ENCODE measurements around the gene SHOC2. TPM values are rescaled to one million over a fixed set of nuclear protein-coding genes. Genes with fewer than 3 reads are reported as not detected.
"Not testable (repeated sequence)": the region's sequence is repeated elsewhere in the genome, so short reads cannot be mapped to it uniquely, and the experiment has no call there.

SHOC2 gene
- total RNA-seq, 1 donor from 2014 or later: 106 TPM

- Mint-ChIP-seq H3K9me3 (no peaks in the 10 kb centered on the region), H3K36me3 (ENCODE audit: low read depth) (peaks cover 33% of the 10 kb centered on the region), H3K27ac (no peak overlapping the region), H3K4me3 (no peak overlapping the region), H3K4me1 (peaks cover 5% of the 10 kb centered on the region), H3K27me3 (no peaks in the 10 kb centered on the region)
- ChIA-PET POLR2A (interaction anchor here (1.3 to 1.8 kb wide), 3 partner anchors 8 to 37 kb away, joined by 3 to 6 read pairs (median 5); partner anchors contain the start of gene BBIP1), CTCF (interaction anchor here (1.0 kb wide), 2 partner anchors 16 to 164 kb away, joined by 3 read pairs; no protein-coding TSS in a partner anchor)
- no peak for ATAC-seq (ENCODE audit: low read depth)
- intact Hi-C loops (cut with micrococcal nuclease): no loop called here
- DNase-seq: no peak
- no peak for TF ChIP-seq CTCF (IDR thresholded peaks at IDR 0.05)
Measured at GRCh38 chr10:110910138-110910537, 9.3 kb upstream of the SHOC2 start.

- ChIA-PET POLR2A (interaction anchor here (0.7 kb wide), 1 partner anchor 15 kb away, joined by 7 read pairs; no protein-coding TSS in a partner anchor), CTCF (no interaction called here)
- H3K4me3 Mint-ChIP-seq: no peak overlapping the region
- H3K36me3 Mint-ChIP-seq (ENCODE audit: low read depth): peaks cover 29% of the 10 kb centered on the region
- H3K9me3 Mint-ChIP-seq: no peaks in the 10 kb centered on the region
- no peaks in the 10 kb centered on the region for H3K27me3 Mint-ChIP-seq
- no peak for TF ChIP-seq CTCF (IDR thresholded peaks at IDR 0.05)
- intact Hi-C loops (cut with micrococcal nuclease): no loop called here
- peaks cover 18% of the 10 kb centered on the region for H3K4me1 Mint-ChIP-seq
- DNase-seq (no peak), ATAC-seq (ENCODE audit: low read depth) (no peak)
- no peak overlapping the region for H3K27ac Mint-ChIP-seq
Measured at GRCh38 chr10:110912374-110912773, 7.0 kb upstream of the SHOC2 start.

- H3K9me3 Mint-ChIP-seq: no peaks in the 10 kb centered on the region
- H3K4me3 Mint-ChIP-seq: no peak overlapping the region
- peaks cover 36% of the 10 kb centered on the region for H3K36me3 Mint-ChIP-seq (ENCODE audit: low read depth)
- TF ChIP-seq CTCF (IDR thresholded peaks at IDR 0.05): no peak
- H3K4me1 Mint-ChIP-seq: peaks cover 27% of the 10 kb centered on the region
- no peaks in the 10 kb centered on the region for H3K27me3 Mint-ChIP-seq
- CTCF ChIA-PET: no interaction called here
- POLR2A ChIA-PET: no interaction called here
- intact Hi-C loops (cut with micrococcal nuclease): no loop called here
- ATAC-seq (ENCODE audit: low read depth): no peak
- no peak overlapping the region for H3K27ac Mint-ChIP-seq
- DNase-seq: no peak
Measured at GRCh38 chr10:110914431-110914830, 5.0 kb upstream of the SHOC2 start.

GRCh38 chr10:110915035-110915434 is 4.4 kb upstream of the SHOC2 start:
- H3K4me1 Mint-ChIP-seq: peaks cover 27% of the 10 kb centered on the region
- TF ChIP-seq CTCF (IDR thresholded peaks at IDR 0.05): no peak
- H3K9me3 Mint-ChIP-seq: no peaks in the 10 kb centered on the region
- ATAC-seq (ENCODE audit: low read depth) (no peak), DNase-seq (no peak)
- no peaks in the 10 kb centered on the region for H3K27me3 Mint-ChIP-seq
- intact Hi-C loops (cut with micrococcal nuclease): no loop called here
- ChIA-PET CTCF (no interaction called here), POLR2A (interaction anchor here (0.6 kb wide), 1 partner anchor 73 kb away, joined by 8 read pairs; no protein-coding TSS in a partner anchor)
- peak overlapping the region; percentile 35 for H3K27ac Mint-ChIP-seq
- H3K4me3 Mint-ChIP-seq: no peak overlapping the region
- peaks cover 34% of the 10 kb centered on the region for H3K36me3 Mint-ChIP-seq (ENCODE audit: low read depth)

GRCh38 chr10:110915600-110915999 is 3.8 kb upstream of the SHOC2 start:
- POLR2A ChIA-PET; DNase-seq; ATAC-seq (ENCODE audit: low read depth); H3K9me3 Mint-ChIP-seq; H3K4me3 Mint-ChIP-seq; H3K27me3 Mint-ChIP-seq; CTCF ChIA-PET; intact Hi-C loops (cut with micrococcal nuclease): not testable (repeated sequence)
- H3K27ac Mint-ChIP-seq: peak overlapping the region; percentile 35
- peaks cover 27% of the 10 kb centered on the region for H3K4me1 Mint-ChIP-seq
- peaks cover 34% of the 10 kb centered on the region for H3K36me3 Mint-ChIP-seq (ENCODE audit: low read depth)
